ENCODE measurements around the gene RCCD1. TPM values are rescaled to one million over a fixed set of nuclear protein-coding genes. Genes with fewer than 3 reads are reported as not detected.

The RCCD1 gene, protein sequence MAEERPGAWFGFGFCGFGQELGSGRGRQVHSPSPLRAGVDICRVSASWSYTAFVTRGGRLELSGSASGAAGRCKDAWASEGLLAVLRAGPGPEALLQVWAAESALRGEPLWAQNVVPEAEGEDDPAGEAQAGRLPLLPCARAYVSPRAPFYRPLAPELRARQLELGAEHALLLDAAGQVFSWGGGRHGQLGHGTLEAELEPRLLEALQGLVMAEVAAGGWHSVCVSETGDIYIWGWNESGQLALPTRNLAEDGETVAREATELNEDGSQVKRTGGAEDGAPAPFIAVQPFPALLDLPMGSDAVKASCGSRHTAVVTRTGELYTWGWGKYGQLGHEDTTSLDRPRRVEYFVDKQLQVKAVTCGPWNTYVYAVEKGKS
- total RNA-seq: 10 to 100 TPM in 1 of 2 donors, 1 to 10 TPM in 1; 9.1 to 13.0 TPM

GRCh38 chr15:90954712-90955623 is at the start of gene RCCD1:
Gene RCCD1, plus strand, starts transcription at chr15:90954884. Its CDS starts 1,851 bp downstream, at chr15:90956735.
- 6% methylated on average over 39 of the region's 69 CpGs for WGBS
- DNase-seq (ENCODE audit: low spot score): peak; percentile 95
- intact Hi-C loops (cut with DNase I): loop anchor here (5.0 to 10.0 kb wide), 3 partner anchors 37 to 317 kb away; partner anchors contain the start of genes PRC1 and VPS33B

GRCh38 chr15:90905306-90906180 is 49.1 kb upstream of the RCCD1 start:
- Histone ChIP-seq H3K4me1 (replicated peaks) (peaks cover 9% of the 10 kb centered on the region), H3K27me3 (replicated peaks; ENCODE audit: insufficient read depth) (no peaks in the 10 kb centered on the region), H3K36me3 (peaks cover 8 to 12% of the 10 kb centered on the region in 2 donors), H3K9me3 (no peaks in the 10 kb centered on the region), H3K27ac (no peak overlapping the region), H3K4me3 (no peak overlapping the region)
- intact Hi-C loops (cut with DNase I): no loop called here
- 94% methylated on average over 26 of the region's 28 CpGs for WGBS
- TF ChIP-seq, protein P1, sequence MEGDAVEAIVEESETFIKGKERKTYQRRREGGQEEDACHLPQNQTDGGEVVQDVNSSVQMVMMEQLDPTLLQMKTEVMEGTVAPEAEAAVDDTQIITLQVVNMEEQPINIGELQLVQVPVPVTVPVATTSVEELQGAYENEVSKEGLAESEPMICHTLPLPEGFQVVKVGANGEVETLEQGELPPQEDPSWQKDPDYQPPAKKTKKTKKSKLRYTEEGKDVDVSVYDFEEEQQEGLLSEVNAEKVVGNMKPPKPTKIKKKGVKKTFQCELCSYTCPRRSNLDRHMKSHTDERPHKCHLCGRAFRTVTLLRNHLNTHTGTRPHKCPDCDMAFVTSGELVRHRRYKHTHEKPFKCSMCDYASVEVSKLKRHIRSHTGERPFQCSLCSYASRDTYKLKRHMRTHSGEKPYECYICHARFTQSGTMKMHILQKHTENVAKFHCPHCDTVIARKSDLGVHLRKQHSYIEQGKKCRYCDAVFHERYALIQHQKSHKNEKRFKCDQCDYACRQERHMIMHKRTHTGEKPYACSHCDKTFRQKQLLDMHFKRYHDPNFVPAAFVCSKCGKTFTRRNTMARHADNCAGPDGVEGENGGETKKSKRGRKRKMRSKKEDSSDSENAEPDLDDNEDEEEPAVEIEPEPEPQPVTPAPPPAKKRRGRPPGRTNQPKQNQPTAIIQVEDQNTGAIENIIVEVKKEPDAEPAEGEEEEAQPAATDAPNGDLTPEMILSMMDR (IDR thresholded peaks at IDR 0.05): no peak
- TF ChIP-seq POLR2A (IDR thresholded peaks at IDR 0.05) (no peak), POLR2AphosphoS5 (IDR thresholded peaks at IDR 0.05) (no peak)
- no peak for DNase-seq (ENCODE audit: low spot score)

More at GRCh38 chr15:90954712-90955623, at the start of gene RCCD1:
- TF ChIP-seq POLR2AphosphoS5 (IDR thresholded peaks at IDR 0.05): peak; percentile 85
- TF ChIP-seq POLR2A (IDR thresholded peaks at IDR 0.05): no peak
- TF ChIP-seq, protein P1 (IDR thresholded peaks at IDR 0.05): no peak
- peaks cover 0 to 13% of the 10 kb centered on the region in 2 donors for H3K36me3 ChIP-seq
- H3K27ac ChIP-seq: peak within 1 kb of the TSS; percentile 69 to 85
- H3K4me1 ChIP-seq (replicated peaks): peaks cover 10% of the 10 kb centered on the region
- peak within 1 kb of the TSS; percentile 59 to 76 for H3K4me3 ChIP-seq
- H3K27me3 ChIP-seq (replicated peaks; ENCODE audit: insufficient read depth): no peaks in the 10 kb centered on the region
- no peaks in the 10 kb centered on the region for H3K9me3 ChIP-seq

- DNase-seq (ENCODE audit: low spot score): no peak
- Histone ChIP-seq H3K36me3 (peaks cover 16 to 19% of the 10 kb centered on the region in 2 donors), H3K27ac (no peak overlapping the region), H3K4me3 (no peak overlapping the region), H3K4me1 (replicated peaks) (peaks cover 9% of the 10 kb centered on the region), H3K9me3 (no peaks in the 10 kb centered on the region), H3K27me3 (replicated peaks; ENCODE audit: insufficient read depth) (no peaks in the 10 kb centered on the region)
- intact Hi-C loops (cut with DNase I): no loop called here
- WGBS: 93% methylated on average over 10 of the region's 11 CpGs
- no peak for TF ChIP-seq POLR2AphosphoS5 (IDR thresholded peaks at IDR 0.05)
- no peak for TF ChIP-seq POLR2A (IDR thresholded peaks at IDR 0.05)
- TF ChIP-seq, protein P1 (IDR thresholded peaks at IDR 0.05): no peak
These were observed 48.4 kb upstream of the RCCD1 start for GRCh38 chr15:90906181-90906849.

GRCh38 chr15:90907051-90907660 is 47.5 kb upstream of the RCCD1 start:
- DNase-seq (ENCODE audit: low spot score): no peak
- peaks cover 24% of the 10 kb centered on the region in 2 donors for H3K36me3 ChIP-seq
- 87% methylated on average over 15 of the region's 15 CpGs for WGBS
- TF ChIP-seq, protein P1 (IDR thresholded peaks at IDR 0.05): no peak
- TF ChIP-seq POLR2AphosphoS5 (IDR thresholded peaks at IDR 0.05): no peak
- no peak for TF ChIP-seq POLR2A (IDR thresholded peaks at IDR 0.05)
- no peak overlapping the region for H3K4me3 ChIP-seq
- H3K27me3 ChIP-seq (replicated peaks; ENCODE audit: insufficient read depth): no peaks in the 10 kb centered on the region
- intact Hi-C loops (cut with DNase I): no loop called here
- no peak overlapping the region for H3K27ac ChIP-seq
- H3K4me1 ChIP-seq (replicated peaks): peaks cover 9% of the 10 kb centered on the region
- H3K9me3 ChIP-seq: no peaks in the 10 kb centered on the region

Data from prostate gland (tissue), 2 donors.